Colonic mucosa (tissue), 4 donors: ENCODE results near the gene SEPTIN5. TPM values are rescaled to one million over a fixed set of nuclear protein-coding genes. Genes with fewer than 3 reads are reported as not detected.

ENCODE experiments used
- DNase-seq: peaks from one replicate; pipeline ENCODE4 v3.0.0-alpha.2; 2020
- H3K27ac ChIP-seq: fragments of 200-600 bp; one replicate; pipeline ENCODE4 v1.8.0; 2021
- H3K27me3 ChIP-seq: fragments of 200-600 bp; one replicate; pipeline ENCODE4 v1.8.0; 2021
- H3K36me3 ChIP-seq: fragments of 200-600 bp; one replicate; pipeline ENCODE4 v1.8.0; 2021
- H3K4me1 ChIP-seq: fragments of 200-600 bp; one replicate; pipeline ENCODE4 v1.8.0; 2021; ENCODE audit warnings: mild to moderate bottlenecking
- H3K4me3 ChIP-seq: fragments of 200-600 bp; one replicate; pipeline ENCODE4 v1.8.0; 2021
- H3K9ac ChIP-seq, 2 donors: one replicate each; pipeline ENCODE4 v1.7.0; 2013; ENCODE audit warnings: control low read depth in 2 of 2, low read depth in 2 of 2, low read length in 2 of 2
- H3K9me3 ChIP-seq: fragments of 200-600 bp; one replicate; pipeline ENCODE4 v1.8.0; 2021
- CTCF ChIP-seq: fragments of 200-600 bp; IDR thresholded peaks from one replicate; pipeline ENCODE4 v1.8.0; 2022; ENCODE audit warnings: antibody characterized with exemption, mild to moderate bottlenecking
- intact Hi-C: fragments of 100-400 bp; cut with DNase I; formaldehyde crosslinking; loops from one replicate; pipeline ENCODE4 v1.14.1; 2022
- total RNA-seq, 2 donors: library from RNA; stranded (reverse); fragmentation: NEBNext Ultra II Directional in 1 of 2; extraction: Animal tissue kit (Norgen Biotek cat#: 25700) in 1 of 2; gene quantifications; one replicate each; pipeline ENCODE4 v1.2.1, GENCODE V29; 2021
- donor health status: healthy.
- donor health status: DM: no; HTN: no; CAD: no.
- donor health status: DM: no; HTN: no; CAD: no.

Gene SEPTIN5
- total RNA-seq: 1 to 10 TPM; 2.2 to 2.5 TPM

- no peaks in the 10 kb centered on the region for H3K36me3 ChIP-seq
- H3K27me3 ChIP-seq: peaks cover 34% of the 10 kb centered on the region
- peak within 1 kb of the TSS; percentile 19 to 43 for H3K9ac ChIP-seq
- intact Hi-C loops: no loop called here
- H3K9me3 ChIP-seq: no peaks in the 10 kb centered on the region
- no peak for DNase-seq
- H3K4me3 ChIP-seq: peak within 1 kb of the TSS; percentile 40
- no peak within 1 kb of the TSS for H3K27ac ChIP-seq
- H3K4me1 ChIP-seq: no peaks in the 10 kb centered on the region
- no peak for TF ChIP-seq CTCF
Measured at GRCh38 chr22:19714312-19715187, at the start of gene SEPTIN5. TSS of gene SEPTIN5 (plus strand) at chr22:19714503. CDS start at chr22:19714589, 86 bp downstream.

GRCh38 chr22:19664951-19665783, 49.1 kb upstream of the SEPTIN5 start:
- H3K4me1 ChIP-seq: no peaks in the 10 kb centered on the region
- no peaks in the 10 kb centered on the region for H3K36me3 ChIP-seq
- no peak for TF ChIP-seq CTCF
- DNase-seq: no peak
- no peak overlapping the region for H3K27ac ChIP-seq
- no peaks in the 10 kb centered on the region for H3K9me3 ChIP-seq
- no peak overlapping the region for H3K9ac ChIP-seq
- no peak overlapping the region for H3K4me3 ChIP-seq
- H3K27me3 ChIP-seq: no peaks in the 10 kb centered on the region
- intact Hi-C loops: no loop called here

GRCh38 chr22:19665784-19666672, 48.3 kb upstream of the SEPTIN5 start:
- DNase-seq: no peak
- TF ChIP-seq CTCF: no peak
- no peaks in the 10 kb centered on the region for H3K27me3 ChIP-seq
- intact Hi-C loops: no loop called here
- no peak overlapping the region for H3K27ac ChIP-seq
- no peaks in the 10 kb centered on the region for H3K9me3 ChIP-seq
- no peaks in the 10 kb centered on the region for H3K4me1 ChIP-seq
- no peaks in the 10 kb centered on the region for H3K36me3 ChIP-seq
- no peak overlapping the region for H3K4me3 ChIP-seq
- no peak overlapping the region for H3K9ac ChIP-seq

GRCh38 chr22:19666673-19667593, 47.4 kb upstream of the SEPTIN5 start:
- DNase-seq: no peak
- H3K9ac ChIP-seq: no peak overlapping the region
- intact Hi-C loops: no loop called here
- TF ChIP-seq CTCF: no peak
- H3K9me3 ChIP-seq: no peaks in the 10 kb centered on the region
- H3K4me3 ChIP-seq: no peak overlapping the region
- H3K4me1 ChIP-seq: no peaks in the 10 kb centered on the region
- H3K27me3 ChIP-seq: no peaks in the 10 kb centered on the region
- H3K36me3 ChIP-seq: no peaks in the 10 kb centered on the region
- no peak overlapping the region for H3K27ac ChIP-seq
